HG03066 (cell line): ENCODE measurements around the gene SLCO3A1.

Source experiments
- ATAC-seq: cut with Tn5 transposase; IDR thresholded peaks from one replicate; pipeline ENCODE4 v1.9.1; 2021; ENCODE audit warnings: low read depth; ENCODE audit not compliant: unreplicated experiment

Gene SLCO3A1

DNA sequence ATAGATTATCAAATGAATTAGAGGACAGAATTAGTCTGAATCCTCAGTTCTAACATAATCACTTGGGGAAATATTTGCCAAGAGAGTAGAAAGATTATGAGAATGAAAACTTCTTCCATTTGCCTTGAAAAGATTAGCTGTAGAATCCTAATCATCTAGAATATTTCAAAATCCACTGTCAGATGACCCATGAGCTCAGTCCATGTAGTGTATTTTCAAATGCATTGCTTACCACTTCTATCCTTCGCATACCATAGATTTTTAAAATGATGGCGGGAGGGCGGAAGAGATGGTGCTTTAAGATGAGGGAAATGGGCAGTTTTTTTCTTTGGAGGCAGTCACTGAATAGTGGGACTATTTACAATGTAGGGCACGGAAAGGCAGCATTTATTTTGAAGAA is 136.3 kb downstream of the SLCO3A1 start:
- ATAC-seq = no peak

DNA sequence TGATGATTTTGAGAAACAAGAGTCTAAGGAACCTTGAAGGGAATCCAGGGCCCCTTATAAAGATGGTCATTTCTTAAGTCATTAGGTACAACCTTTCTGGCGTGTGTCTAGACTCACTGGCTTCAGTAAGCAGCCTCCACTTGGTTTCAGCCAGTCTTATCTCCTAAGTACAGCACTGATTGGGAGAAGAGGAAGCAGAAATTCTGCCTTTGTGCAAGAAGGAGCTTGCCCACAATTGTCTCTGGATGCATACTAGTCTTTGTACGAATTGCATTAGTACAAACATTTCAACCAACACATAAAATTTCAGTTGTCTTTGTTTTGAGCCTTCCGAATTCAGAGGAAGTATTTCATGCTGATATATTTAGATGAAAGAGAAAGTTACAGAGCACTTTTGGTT is 139.4 kb downstream of the SLCO3A1 start:
- no peak for ATAC-seq

DNA sequence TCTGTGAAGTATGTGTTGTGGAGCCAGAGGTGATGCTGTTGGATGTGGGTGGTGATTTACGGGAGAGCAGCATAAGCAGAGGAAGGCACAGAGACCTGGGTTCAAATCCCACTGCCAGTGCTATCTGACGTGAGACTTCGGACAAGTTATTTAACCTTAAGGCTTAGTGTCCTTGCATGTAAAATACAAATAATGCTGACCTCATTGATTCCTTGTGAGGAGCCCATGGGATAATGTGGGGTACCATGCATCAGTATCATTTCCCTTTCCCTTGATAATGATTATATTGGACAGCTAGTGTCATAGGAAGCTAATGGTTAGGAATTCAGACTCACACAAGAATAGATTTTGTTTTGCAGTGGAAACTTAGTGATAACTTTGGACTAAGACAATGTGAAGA is 141.6 kb downstream of the SLCO3A1 start:
- no peak for ATAC-seq

DNA sequence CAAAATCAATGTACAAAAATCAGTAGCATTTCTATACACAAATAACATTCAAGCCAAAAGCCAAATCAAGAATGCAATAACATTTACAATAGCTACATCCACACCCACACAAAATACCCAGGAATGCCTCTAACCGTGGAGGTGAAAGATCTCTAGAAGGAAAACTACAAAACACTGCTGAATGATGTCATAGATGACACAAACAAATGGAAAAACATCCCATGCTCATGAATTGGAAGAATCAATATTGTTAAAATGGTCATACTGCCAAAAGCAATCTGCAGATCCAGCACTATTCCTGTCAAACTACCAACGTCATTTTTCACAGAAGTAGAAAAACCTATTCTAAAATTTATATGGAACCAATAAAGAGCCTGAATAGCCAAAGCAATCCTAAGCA is 143.7 kb downstream of the SLCO3A1 start:
- ATAC-seq = no peak

DNA sequence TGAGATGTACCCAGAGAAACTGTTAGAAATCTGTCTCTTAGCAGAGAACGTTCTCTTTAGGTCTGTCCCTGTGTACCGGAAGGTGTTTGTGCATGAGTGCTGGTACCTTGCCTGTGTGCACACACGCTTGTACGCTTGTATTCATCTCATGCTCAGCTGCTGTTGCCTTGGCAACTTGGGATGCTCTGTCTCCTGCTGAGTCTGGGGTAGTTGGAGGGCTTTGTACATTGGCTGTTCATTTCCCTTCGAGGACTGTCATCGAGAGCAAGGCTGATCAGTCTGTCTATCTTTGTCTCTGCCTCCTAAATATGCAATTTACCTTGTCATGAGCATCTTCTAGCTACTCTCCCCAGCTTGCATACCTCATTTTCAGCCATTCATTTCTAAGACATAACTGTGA is 147.2 kb downstream of the SLCO3A1 start:
- ATAC-seq = no peak

DNA sequence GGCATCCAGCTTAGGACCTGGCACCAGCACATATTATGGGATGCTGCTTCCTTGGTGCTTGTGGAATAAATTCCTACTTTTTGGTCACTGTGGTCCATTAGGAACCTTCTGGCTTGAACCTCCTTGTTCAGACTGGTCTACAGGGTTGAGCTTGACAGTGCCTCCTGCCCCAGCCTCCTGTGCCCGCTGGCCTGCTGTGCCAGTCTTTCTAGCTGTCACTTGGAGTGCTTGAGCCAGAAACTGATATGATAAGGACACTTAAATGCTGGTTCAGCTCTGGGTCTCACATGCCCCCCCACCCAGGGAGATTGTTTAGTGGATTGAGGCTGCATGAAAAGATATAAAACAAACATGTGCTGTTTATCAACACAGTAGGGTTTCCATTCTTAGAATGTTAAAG is 147.8 kb downstream of the SLCO3A1 start:
- no peak for ATAC-seq

DNA sequence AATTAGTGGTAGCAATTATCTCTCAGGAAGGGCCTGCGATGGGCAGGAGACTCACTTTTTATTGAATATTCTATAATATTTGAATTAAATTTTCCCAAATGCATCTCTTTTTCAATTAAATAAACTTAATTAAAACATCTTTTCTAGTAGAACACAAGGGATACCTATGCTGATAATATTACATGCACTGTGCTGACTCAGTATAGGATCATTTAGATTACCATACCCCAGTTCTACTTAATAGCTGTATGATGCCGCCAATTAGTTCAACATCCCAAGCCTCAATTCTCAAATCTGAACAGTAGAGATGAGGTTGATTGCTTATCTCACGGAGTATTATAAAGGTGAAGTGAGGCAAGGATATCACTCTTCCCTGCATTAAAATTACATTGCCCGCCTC is 149.2 kb downstream of the SLCO3A1 start:
- no peak for ATAC-seq

DNA sequence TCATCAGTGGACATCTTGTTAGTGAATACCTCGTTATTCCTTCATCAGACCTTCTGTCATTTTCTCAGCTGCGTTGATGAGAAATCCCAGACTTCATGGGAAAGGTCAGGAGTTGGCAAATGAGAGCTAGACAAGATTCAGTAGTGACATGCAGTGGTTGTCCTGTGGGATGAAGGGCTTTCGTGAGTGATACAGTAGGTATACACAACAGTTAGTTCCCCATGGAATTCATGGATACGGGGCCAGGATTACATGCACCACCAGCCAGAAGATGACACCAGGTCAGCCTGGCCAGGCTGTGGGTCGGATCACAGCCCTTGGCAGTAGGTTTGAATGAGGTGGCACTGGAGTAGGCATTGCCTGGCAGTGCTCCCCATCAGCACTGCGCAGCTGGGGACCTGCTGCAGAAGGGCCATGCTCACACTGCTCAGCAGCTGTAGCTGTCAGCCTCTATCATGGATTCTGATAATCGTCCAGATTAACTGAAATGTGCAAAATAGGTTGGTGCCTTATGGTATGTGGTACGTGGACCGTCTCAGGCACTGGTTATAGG is 150.1 kb downstream of the SLCO3A1 start:
- no peak for ATAC-seq

DNA sequence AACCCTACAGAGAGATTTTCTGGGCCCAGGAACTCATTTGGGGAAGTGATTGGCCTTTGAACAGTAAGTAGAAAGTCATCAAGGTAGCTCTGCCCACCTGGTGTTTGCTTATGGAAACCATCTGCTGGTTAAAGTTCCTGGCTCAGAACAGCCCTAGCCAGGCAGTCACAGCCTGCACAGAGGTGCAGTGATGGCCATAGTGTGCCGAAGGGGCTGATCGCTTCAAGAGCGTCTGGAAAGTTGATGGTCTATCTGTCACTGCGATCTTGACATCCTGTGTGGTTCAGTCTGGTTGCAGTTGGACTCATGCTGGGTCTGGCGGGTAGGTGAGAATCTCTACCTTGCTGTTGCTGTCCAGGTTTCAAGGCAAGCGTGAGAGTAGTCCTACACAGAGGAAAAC is 151.6 kb downstream of the SLCO3A1 start:
- no peak for ATAC-seq

DNA sequence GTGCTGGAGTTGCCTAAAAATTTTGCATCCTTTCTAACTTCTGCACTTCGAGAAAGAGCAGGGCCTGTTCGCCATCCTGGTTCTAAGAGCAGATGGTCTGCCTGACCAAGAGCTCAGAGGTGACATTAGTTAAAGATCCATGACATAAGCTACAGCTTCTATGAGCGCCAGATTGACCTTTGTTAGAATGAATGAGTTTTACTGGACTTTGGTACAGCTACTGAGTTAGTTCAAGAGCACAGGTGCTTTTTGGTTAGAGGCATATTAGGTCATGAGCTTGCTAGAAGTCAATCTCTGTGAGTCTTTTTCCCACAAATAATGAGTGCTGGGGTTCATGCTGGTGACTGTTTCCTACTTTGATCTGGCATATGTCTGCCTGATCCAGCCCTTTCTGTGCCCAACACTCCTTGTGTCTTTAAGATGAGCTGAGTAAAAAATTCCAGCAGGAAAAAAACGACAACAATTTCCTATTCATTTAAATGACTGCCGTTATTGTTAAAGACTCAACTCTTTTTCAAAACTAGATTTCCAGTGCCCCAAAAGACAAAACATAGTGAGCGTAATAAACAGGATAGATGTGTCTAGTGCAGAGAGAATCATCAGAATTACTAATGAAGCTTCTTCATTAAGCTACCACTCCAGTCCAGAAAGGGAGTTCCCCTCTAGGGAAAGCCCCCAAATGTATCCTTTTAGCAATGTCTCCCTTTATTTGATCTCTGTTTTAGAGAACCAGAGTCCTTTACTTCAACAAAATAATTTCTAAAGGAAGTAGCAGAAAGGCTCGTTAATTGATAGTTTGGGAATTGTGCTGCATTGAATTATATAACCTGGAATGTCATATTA is 152.9 kb downstream of the SLCO3A1 start:
- no peak for ATAC-seq

DNA sequence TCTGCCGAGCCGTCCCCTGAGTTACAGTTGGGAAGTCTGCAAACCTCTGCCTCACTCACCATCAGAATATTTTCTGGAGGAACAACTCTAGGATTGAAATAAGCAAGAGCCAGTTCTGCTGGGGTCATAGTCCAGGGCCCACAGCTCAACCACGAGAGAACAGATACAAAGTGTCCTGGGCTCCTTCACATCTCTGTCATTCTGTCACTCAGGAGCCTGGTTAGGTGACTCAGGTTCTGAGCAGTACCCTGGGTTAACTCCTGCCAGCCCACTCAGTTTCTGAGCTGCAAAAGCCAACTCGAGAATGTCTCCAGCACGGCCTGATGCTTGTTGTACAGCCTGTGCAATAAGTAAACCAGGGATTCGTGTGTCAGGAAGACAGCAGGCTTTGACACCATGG is 155.7 kb downstream of the SLCO3A1 start:
- no peak for ATAC-seq

DNA sequence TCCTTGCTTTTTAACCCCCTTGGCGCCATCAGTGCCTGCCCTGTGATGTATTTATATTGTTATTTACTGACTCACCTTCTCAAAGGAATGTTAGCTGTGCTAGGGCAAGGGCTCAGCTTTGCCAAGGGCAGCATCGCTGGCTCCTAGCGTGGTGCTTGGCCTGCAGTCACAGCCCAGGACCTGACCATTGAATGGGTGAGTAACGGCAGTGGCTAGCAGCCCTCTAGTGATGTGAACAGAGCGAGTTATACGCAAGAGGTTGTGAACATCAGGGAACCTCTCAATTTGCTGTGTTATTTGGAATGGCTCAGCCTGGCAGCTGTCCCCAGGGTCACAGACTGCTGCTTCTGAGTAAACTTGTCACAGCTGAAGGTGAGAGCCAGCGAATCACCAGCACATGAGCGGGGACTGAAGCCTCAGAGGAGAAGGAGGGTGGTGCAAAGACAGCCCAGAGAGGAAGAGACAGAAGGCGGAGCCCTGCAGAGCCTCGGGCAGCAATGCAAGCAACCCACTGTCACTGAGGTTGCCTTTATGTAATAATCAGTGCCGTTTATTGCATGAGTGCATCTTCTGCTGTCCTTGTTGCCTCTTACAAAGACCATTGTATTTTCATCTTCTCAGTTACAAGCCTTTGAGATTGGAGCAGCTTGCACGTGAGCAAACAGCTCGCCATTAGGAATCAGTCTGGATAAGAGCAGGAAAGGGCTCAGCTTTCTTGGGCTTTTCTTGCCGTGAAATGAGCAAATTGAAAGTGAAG is 158.3 kb downstream of the SLCO3A1 start:
- ATAC-seq = no peak

DNA sequence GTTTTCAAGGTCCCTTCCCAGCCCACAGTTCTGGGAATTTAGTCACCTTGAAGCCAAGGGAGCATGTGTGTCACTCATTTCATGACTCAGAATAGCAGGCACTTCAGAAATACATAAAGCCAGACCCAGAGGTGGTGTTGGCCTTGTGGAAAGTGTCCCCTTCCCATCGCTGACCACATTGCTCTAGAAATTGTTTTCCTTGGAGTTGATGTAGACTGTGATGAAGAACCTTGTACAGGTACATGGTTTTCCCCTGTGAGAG is 158.8 kb downstream of the SLCO3A1 start:
- ATAC-seq = no peak

DNA sequence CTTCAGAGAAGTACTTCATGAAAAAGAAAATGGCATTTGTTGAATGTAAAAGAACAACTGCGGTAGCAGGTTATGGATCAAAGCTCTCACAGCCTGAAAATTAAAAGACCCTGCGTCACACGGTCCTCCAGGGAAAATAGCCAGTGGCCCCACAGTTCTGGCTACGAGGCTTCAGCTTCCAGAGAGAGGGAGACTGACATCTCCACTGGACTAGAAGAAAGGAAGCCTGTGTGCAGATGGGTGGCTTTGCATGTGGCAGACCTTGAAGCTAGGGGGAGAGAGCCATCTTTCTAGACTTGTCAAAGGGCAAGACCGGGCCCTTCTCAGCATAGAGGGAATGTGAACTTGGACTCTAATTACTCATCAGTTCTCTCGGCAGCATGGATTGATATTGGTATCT is 159.4 kb downstream of the SLCO3A1 start:
- no peak for ATAC-seq

DNA sequence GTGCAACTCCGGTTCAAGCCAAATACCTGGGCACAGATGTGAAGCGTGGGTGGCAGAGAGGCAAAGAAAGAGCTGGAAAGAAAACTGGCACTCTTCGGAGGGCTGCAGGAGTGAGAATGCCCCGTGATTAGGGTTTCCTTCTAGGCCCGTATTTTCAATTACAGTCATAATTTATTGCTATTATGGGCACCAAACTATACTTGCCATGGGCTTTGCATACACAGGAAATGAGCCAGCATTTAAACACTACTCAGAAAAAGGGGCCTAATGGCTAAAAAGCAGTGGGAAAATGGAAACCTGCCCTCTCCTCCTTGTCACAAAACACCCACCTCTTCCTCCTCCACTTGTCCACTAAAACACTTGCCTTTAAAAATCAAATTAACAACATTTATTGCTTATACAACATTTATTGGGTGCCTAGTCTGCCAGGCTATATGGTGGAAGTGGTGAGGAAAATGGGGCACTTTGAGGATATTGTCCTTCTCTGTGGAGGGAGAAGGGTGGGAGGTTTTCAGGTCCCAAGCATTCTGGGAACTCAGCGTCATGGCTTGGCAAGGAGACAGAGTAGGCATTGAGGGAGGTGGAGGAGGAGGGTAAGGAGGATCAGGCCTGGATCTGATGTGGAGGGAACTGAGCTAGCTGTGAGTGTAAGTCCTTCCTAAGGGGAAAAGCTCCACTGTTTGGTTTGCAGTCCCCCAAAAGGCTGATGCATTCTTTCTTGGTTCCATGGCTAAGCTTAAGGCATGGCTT is 160.9 kb downstream of the SLCO3A1 start:
- ATAC-seq = no peak

DNA sequence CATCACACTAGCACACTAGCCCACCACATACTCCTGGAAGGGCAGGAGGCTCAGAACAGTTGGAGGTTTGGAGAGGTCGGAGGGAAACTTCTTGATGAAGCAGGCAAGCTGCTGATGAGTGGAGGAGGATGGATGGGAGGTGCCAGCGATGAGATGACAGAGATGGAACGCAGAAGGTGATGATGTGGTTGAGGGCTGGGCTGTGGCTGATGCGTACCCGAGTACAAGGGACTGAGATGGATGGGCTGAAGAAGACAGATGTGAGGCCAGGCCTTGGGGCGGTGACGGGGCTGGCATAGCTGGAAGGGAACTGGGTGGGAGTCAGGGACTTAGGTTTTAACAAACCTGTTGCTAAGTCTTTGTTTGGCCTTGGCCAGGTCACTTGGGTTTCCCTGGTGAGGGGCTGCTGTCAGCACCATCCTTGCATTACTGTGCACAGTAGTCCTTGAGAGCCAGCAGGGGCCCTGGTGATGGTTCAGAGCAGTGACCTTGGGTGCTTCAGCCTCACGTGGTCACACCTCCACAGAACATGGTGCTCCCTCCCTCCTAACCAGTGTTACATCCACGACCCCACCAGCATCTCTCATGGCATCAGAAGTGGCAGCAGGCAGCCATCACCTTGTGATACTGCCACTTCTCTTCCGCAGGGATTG is 164.5 kb downstream of the SLCO3A1 start:
- ATAC-seq = no peak

DNA sequence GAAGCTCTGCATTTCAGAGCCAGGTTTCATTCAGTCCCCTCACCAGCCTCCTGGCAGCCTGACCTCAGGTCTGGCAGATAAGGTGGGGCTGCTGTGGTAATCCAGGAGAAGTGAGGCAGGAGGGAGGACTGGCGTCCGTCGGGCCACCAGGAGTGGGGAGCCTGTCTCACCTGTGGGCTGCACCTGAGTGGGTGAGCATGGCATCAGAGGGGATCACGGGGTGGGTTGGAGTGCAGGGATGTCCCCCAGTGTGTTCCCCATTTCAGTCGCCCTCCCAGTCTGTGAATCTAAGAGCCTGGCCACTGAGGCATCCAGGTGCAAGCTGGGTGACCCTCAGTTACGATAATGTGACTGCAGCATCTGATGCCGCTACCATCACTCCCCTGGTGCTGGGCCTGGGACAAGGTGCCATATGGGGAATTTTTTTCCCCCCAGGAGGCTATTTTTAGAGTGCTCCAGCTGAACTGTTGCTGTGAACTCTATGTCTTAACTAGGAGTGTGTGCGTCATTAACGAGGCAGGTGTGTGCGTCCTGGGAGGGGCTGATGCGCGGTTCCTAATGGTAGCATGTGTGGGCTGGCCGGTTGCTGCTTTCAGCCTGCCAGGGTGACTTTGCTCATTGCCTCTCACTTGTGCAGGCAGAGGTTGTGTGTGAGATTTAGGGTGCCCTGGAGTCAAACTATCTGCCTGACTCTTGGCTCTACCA is 165.2 kb downstream of the SLCO3A1 start:
- no peak for ATAC-seq

DNA sequence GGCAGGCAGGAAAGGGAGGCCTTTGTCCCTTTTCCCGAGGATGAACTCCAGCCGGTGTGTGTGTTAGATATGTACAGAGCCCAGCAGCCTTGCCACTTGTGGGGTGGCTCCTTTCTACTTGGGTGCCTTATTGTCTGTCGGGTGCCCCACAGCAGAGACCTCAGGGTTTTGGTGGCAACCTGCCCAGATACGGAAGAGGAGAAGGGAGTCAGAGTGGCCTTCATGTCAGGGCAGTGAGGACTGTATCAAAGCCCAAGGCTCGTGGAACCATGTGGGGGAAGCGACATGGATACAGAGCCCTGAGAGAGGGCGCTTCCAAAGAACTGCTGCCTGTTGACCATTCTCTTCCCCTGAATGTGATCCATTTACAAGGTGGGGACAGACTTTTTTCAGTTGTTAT is 166.2 kb downstream of the SLCO3A1 start:
- no peak for ATAC-seq

DNA sequence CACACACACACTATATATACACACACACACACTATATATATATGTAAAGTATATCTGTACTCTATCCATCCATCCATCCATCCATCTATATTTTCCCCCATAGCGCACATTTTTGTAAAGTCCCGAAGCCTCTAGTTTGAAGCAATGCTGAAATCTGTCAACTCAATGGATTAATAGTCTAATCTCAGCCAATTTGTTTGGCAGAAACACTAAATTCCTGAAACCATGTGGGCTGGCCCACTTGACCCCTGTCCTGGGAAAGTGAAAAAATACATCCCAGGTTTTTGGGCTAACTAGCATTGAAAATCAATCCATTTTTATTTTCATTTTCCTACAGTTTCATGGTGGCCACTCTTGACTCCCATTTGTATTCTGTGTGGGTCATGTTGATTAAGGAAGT is 166.7 kb downstream of the SLCO3A1 start:
- ATAC-seq = no peak

DNA sequence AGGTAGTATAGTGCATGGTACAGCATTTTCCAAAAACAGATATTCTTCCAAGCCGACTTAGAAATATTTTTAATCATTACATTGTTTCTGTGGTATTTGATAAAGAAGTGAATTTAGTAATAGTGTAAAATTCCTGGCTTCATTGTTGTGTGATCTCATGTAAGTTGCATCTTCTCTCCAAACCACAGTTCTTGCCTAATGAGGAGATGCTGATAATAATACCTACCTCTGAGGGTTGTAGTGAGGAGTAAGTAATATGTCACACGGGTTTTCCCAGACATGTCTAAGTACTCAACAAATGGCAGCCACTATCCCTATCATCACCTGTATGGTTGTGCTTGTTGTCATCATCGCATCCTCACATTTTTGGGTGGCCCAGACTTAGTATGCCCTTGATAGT is 167.3 kb downstream of the SLCO3A1 start:
- no peak for ATAC-seq
